Esophagus mucosa (tissue), 1 donor: ENCODE results near the gene EXO1. TPM values are rescaled to one million over a fixed set of nuclear protein-coding genes. Genes with fewer than 3 reads are reported as not detected.
"Not testable (repeated sequence)": the region's sequence is repeated elsewhere in the genome, so short reads cannot be mapped to it uniquely, and the experiment has no call there.

Experiments used
- ATAC-seq: fragments of 200-7000 bp; cut with Tn5 transposase; one replicate; pipeline ENCODE4 v1.9.1; 2020
- total RNA-seq: library from RNA; stranded (reverse); gene quantifications from one replicate; pipeline ENCODE4 v1.2.4, GENCODE V29; 2023
- donor health status: DM: yes; HTN: yes; CAD: no.

Gene EXO1
- total RNA-seq, 1 donor from 2014 or later, result 5.1 TPM

DNA sequence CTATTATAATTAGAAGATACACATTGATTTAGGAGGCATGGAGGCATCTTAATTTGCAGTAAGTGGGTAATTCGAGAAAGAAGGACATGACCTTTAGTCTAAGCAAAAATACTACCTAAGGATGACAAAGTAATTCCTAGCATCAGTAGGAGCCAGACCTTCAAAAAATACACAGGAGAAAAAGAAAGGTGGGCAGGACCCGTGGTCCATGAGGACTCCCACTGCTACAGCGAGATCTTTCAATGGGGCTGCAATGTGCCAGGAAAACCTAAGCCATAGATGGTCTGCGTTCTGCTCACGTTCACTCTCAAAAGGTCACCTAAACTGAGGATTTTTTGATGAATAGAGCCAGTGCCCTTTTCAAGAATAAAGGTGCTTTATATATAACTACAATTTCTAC, 10.6 kb upstream of the EXO1 start:
- ATAC-seq, result no peak

GRCh38 chr1:241837901-241838300, 10.1 kb upstream of the EXO1 start:
- ATAC-seq, result no peak

GRCh38 chr1:241838897-241839296, 9.1 kb upstream of the EXO1 start:
- ATAC-seq, result no peak

- no peak for ATAC-seq
These were observed 8.5 kb upstream of the EXO1 start for GRCh38 chr1:241839369-241839979.

DNA sequence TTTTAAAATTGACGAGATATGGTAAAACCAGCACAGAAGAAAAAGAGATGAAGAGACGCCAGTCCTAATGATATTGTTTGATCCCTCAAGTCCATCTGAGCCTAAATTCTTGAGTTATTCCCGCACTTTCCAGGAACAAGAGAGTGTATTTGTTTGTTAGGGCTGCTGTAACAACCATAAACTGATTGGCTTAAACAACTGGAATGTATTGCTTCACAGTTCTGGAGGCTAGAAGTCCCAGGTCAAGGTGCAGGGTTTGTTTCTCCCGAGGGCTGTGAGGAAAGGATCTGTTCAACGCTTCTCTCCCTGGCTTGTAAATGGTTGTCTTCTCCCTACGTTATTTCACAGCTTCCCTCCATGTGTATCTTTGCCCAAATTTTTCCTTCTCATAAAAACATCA, 7.8 kb upstream of the EXO1 start:
- no peak for ATAC-seq

DNA sequence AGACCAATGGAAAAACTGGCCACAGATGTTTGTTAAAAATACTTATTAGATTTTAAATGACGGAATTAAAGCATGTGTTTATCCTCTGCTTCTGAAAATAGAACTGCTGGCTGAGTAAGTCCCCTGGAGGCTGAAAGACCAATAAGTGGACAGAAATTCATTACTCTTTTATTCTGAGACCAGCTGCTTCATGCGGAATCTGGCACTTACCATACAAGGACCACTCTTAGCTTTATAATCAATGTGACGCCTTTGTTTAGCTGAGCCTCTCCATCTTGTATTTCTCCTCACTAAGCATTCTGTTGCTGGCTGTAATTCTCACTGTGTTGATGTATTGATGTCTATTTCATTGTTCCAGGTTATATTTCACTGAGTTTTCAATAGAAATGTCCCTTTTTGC, 6.3 kb upstream of the EXO1 start:
- ATAC-seq, result no peak

GRCh38 chr1:241842565-241842964, 5.4 kb upstream of the EXO1 start:
- no peak for ATAC-seq

DNA sequence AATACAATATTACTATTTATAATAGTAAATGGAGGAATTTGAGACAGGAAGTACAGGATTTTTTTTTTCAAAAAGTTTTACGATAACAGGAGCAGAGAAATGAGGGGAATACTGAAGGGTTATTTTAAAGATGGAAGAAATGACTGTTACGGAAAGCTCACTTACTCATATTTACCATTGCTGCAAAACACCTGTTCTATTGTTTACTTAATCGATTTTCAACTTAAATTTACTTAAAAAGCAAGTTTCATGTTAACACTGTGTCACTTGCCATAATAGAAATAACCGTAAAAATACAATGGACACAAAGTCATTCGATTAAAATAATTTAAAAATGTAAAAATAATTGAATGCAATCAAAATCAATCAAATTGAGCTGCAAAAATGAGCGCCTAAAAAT, 3.4 kb upstream of the EXO1 start:
- ATAC-seq, result no peak

DNA sequence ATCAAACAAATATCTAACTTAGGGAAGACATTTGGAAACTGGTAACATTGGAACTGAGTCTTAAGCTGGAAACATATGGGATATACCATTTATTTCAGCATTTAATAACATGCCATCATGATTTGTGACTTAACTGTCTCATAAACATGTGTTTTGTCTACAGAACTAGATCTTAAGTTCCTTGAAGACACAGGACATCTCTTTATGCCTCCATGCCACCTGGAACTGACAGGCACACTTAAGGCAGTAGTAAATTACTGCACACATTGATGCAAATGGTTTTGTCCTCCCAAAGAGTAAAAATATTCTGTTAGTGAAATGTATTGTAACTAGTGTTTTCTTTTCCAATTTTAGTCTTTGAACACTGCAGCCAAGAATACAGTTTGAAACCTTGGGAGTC, 1.6 kb upstream of the EXO1 start:
- no peak for ATAC-seq

- ATAC-seq, result no peak
These were observed 1.0 kb upstream of the EXO1 start for GRCh38 chr1:241846862-241847539.

- ATAC-seq, result no peak
These were observed 536 bp upstream of the EXO1 start for GRCh38 chr1:241847540-241847795.

- ATAC-seq, result no peak
These were observed 811 bp downstream of the EXO1 start for GRCh38 chr1:241848686-241849344.

GRCh38 chr1:241849345-241849695, 1.3 kb downstream of the EXO1 start:
- no peak for ATAC-seq

GRCh38 chr1:241855545-241856140, 7.6 kb downstream of the EXO1 start:
- not testable (repeated sequence) for ATAC-seq

DNA sequence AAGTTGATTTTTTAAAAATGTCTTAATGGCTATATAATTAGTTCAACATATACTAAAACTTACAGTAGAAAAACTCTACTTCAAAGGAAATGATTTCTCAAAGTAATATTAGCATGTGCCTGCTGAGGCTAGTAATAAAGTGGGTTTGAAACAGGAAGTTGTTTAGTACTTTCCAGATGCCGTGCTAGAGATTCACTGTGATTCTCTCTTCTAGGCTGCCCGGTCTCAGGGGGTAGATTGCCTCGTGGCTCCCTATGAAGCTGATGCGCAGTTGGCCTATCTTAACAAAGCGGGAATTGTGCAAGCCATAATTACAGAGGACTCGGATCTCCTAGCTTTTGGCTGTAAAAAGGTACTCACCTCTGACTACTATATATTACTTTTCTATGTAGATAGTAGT, 9.1 kb downstream of the EXO1 start:
- ATAC-seq, result no peak

DNA sequence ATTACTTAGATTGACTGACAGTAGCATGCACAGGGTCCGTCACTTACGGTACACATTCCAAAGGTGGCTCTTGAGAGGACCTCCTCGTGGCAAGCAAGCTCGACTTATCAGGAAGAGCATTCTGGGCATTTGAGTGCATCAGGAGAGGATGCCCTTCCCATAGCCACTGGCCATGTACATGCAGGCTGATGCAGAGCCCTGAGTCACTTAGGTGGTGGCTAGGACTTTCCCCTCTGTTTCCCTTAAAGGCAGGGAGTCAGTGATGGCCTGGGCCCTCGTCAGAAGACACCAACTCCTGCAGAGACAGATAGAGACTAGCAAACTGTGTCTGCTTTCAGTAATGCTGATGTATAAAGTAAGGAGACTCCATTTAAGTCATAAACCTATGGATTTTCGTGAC, 12.9 kb downstream of the EXO1 start:
- ATAC-seq, result no peak

DNA sequence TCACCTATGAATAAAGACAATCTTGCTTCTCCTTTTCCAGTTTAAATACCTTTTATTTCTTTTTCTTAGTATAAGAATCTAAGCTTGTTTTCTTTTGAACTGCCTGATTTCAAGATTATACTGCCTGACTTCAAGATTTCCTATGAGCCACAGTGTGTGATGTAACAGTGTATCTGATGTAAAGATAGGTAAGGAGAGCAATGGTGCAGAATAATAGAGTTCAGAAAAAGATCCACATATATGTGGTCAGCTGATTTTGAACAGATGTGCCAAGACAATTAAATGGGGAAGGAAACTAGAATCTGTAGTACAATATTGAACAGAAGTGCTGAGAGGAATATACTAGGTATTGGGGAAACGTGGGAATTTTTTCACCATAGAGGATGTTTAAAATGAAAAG, 21.0 kb downstream of the EXO1 start:
- no peak for ATAC-seq

- ATAC-seq, result no peak
These were observed 22.3 kb downstream of the EXO1 start for GRCh38 chr1:241870336-241870735.

DNA sequence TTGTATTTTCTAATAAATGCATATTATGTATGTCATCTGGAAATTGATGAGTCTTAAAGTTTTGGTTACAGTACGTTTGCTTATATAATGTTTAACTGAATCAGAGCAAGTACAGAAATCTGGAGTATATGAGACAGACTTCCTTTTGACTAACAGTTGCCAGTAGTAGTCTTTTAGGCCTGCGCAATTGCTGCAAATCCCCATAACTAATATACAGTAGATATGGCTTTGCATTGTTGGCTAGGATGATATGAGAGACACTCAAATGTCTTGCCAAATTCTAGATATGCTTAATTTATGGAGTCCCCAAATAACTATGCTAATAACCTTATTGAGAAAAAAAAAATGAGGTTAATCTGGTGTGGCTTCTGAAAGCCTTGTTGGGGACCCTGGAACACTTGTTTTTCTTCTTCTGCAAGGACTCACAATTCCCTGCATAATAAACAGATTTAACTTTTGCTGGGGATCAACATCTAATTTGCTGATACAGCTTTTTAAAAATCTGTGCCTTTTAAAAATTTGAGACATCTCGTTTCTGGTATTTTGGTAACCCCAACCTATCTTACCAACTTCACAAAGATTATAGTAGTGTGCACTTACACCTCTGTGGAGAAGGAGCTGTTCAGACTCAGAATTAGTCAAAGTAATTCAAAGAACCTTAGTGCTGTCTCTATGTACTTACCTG, 22.9 kb downstream of the EXO1 start:
- ATAC-seq, result no peak

DNA sequence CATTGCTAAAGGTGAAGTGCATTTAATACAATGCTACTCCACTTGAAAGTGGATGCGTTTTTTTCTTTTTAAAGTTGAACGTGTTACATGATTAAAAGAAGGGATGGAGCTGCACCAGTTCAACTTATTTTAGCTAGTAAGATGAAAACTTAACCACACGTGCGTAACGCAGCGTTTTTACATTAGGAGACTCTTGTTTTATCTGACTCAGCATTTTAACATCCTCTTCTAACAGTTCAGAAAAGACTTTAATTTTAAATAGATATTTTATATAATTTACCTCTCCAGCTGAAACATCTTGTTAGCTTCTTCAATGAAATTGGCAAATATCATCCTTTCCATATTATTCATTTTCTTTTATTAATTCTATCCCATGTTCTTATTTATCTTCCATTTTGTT, 33.4 kb downstream of the EXO1 start:
- no peak for ATAC-seq

- no peak for ATAC-seq
These were observed 35.2 kb downstream of the EXO1 start for GRCh38 chr1:241883159-241883558.

DNA sequence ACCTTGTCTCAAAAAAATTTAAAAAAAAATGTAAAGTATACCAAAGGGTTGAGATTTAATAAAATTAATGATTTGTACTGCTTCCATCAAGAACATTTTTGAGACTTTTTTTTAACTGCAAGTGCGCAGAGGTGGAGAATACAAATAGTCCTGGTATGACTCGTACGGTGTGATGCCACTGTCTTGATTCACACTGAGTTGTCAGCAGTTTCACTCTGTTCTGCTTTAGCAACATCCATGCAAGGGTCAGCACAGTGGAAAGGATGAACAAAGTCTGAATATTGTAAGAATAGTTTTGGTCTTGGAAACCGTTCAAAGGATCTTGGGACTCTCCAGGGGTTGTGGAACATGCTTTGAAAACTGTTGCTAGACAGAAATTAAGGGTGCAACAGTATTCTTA, 40.2 kb downstream of the EXO1 start:
- ATAC-seq, result no peak

GRCh38 chr1:241891296-241891695, 43.3 kb downstream of the EXO1 start:
- no peak for ATAC-seq

DNA sequence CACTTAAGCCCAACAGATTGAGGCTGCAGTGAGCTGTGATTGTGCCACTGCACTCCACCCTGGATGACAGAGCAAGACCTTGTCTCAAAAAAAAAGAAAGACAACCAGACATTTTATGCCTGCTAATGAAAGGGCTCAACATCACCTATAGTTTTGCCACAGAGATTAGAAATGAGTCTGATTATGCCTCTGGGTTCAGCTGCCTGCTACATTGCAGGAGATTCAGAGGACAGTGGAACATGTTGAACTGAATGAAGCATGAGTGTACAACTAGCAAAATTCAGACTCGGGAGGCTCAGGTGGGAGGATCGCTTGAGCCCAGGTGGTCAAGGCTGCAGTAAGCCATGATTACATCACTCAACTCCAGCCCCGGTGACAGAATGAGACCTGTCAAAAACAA, 46.0 kb downstream of the EXO1 start:
- no peak for ATAC-seq
